ENCODE data around the gene IGLL1. TPM values are rescaled to one million over a fixed set of nuclear protein-coding genes. Genes with fewer than 3 reads are reported as not detected.
"Not testable (repeated sequence)": the region's sequence is repeated elsewhere in the genome, so short reads cannot be mapped to it uniquely, and the experiment has no call there.

Gene IGLL1
- total RNA-seq, 1 donor from 2014 or later, result not detected

- intact Hi-C loops (cut with DNase I); DNase-seq (ENCODE audit: low spot score): not testable (repeated sequence)
Observed at GRCh38 chr22:23595904-23596303, 15.8 kb upstream of the IGLL1 start.

GRCh38 chr22:23591846-23592245, 11.8 kb upstream of the IGLL1 start:
- DNase-seq (ENCODE audit: low spot score), result no peak

DNA sequence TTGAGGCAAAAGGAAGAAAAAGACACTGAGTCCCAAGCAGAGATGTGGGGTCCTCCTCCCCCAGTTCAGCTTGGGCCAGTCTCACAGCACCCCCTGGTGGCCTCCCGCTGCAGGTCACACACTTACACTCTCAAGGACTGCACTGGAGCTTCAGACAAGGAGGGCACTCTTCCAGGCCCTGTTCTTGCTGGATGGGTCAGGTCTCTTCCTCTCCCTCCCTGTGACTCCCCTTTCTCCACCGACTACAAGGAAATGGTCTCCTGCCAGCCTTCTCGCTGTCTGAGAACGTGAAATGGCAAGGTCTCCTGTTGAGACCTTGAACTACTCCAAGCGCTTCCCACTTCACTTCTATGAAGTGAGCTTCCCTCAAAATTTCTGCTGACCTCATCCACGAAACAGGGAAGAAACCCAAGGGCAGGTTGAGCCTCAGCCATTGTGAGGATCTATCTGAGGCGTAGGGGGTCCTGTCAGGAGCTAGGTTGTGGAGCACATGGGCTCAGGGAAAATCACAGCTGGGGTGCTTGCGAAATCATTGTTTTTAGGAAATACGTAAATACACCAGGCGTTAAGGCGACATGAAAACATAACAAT, 11.2 kb upstream of the IGLL1 start:
- intact Hi-C loops (cut with DNase I), result loop anchor here (2.0 kb wide), 1 partner anchor 50 kb away; no protein-coding TSS in a partner anchor
- no peak for DNase-seq (ENCODE audit: low spot score)

More at GRCh38 chr22:23591846-23592245, 11.8 kb upstream of the IGLL1 start:
- intact Hi-C loops (cut with DNase I), result loop anchor here (2.0 kb wide), 1 partner anchor 51 kb away; no protein-coding TSS in a partner anchor

DNA sequence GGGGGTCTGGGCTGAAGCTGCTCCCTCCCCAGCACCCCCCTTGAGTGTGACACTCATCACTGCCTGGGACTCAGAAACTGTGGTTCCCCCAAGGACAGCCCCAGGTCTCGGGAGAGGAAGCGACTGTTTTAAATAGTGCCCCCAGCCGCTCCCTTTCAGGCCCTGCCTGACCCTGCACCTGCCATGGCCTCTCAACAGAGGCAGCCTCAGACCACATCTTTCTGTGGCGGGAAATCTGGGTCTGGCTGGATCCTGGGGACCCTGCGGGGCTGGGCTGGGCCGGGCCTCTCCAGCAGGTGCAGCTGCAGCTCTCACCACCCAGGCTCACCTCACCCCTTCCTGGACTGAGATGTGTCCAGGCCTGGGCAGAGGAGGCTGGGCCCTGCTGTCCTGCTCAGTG, 3.7 kb upstream of the IGLL1 start:
- intact Hi-C loops (cut with DNase I), result no loop called here

DNA sequence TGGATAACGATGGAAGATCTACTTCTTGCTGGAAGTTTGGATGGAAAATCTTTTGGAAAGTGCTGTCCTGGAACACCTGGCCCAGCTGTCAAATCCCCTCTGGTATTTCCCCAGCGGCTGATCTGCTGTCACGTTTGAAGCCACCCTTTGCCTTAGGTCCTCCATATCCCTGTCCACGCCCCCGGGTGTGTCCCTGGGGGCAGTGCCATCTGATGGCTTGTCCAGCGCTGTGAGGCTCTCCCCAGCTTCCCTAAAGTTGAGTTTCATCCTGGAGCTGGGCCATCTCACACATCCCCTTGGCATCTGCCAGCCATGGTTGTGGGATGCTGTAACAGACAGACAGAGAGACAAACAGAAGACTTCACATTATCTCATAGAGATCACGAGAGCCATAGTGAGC, 3.1 kb upstream of the IGLL1 start:
- no peak for DNase-seq (ENCODE audit: low spot score)
- intact Hi-C loops (cut with DNase I), result no loop called here

More for the DNA sequence above, 3.7 kb upstream of the IGLL1 start:
- DNase-seq (ENCODE audit: low spot score), result no peak

- intact Hi-C loops (cut with DNase I), result no loop called here
- DNase-seq (ENCODE audit: low spot score), result no peak
Observed at GRCh38 chr22:23581260-23581650, 1.2 kb upstream of the IGLL1 start.

GRCh38 chr22:23580576-23581259, 628 bp upstream of the IGLL1 start:
- intact Hi-C loops (cut with DNase I), result no loop called here
- DNase-seq (ENCODE audit: low spot score), result no peak

- intact Hi-C loops (cut with DNase I), result no loop called here
- no peak for DNase-seq (ENCODE audit: low spot score)
Observed at GRCh38 chr22:23579280-23579679, 810 bp downstream of the IGLL1 start.

DNA sequence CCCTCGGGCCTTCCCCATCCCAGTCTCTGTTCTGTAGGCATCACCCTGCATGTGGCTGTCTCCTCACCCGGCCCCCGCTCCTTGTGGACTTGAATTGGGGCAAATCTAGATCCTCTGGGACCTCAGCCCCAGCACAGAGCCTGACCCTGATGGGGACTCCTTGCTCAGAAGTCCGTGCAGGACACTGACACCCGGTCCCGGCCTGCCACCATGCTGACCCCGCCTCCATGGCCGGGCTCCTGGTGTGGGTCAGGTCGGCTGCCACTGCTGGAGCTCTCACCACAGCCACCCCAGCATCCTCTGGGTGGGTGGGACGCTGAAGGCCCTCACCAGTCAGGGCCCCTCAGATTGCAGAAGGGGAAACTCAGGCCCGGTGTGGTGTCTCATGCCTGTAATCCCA, 1.8 kb downstream of the IGLL1 start:
- intact Hi-C loops (cut with DNase I), result no loop called here

DNA sequence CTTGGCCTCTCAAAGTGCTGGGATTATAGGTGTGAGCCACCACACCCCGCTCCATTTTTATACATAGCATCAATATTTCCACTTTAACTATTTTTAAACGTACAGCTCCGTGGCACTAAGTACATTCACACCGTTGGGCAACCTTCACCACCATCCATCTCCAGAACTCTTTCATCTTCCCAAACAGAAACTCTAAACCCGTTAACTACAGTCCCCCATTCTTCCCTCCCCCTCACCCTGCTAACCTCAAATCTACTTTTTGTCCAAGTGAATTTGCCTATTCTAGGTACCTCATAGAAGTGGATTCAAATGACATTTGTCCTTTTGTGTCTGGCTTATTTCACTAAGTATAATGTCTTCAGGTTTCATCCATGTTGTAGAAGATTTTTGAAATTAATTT, 3.4 kb downstream of the IGLL1 start:
- DNase-seq (ENCODE audit: low spot score), result no peak
- intact Hi-C loops (cut with DNase I), result no loop called here

More for the DNA sequence above, 1.8 kb downstream of the IGLL1 start:
- no peak for DNase-seq (ENCODE audit: low spot score)

- DNase-seq (ENCODE audit: low spot score), result no peak
- intact Hi-C loops (cut with DNase I), result no loop called here
Observed at GRCh38 chr22:23575601-23576000, 4.5 kb downstream of the IGLL1 start.

- peak; percentile 61 for DNase-seq (ENCODE audit: low spot score)
- intact Hi-C loops (cut with DNase I), result no loop called here
Observed at GRCh38 chr22:23574877-23575276, 5.2 kb downstream of the IGLL1 start.

DNA sequence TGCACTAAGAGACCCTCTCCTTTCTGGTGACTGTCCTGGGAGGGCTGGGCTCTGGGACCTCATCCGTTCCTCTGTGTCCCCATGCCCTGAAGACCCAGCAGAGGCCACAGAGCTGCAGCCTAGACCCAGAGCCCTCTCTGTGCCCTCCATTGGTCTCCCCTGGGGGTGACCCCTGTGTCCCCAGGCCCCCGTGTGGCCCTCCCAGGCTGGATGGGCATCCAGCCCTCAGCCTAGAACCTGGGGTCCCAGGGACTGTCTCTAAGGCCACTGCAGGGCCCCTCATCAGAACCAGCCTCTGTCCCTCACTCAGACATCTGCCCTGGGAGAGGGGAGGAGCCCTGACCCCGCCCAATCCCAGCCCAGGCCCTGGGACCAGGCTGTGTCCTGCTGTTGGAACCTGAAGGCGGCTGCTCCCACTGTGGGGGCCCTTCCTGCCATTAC, 5.7 kb downstream of the IGLL1 start:
- no peak for DNase-seq (ENCODE audit: low spot score)
- intact Hi-C loops (cut with DNase I), result no loop called here

DNA sequence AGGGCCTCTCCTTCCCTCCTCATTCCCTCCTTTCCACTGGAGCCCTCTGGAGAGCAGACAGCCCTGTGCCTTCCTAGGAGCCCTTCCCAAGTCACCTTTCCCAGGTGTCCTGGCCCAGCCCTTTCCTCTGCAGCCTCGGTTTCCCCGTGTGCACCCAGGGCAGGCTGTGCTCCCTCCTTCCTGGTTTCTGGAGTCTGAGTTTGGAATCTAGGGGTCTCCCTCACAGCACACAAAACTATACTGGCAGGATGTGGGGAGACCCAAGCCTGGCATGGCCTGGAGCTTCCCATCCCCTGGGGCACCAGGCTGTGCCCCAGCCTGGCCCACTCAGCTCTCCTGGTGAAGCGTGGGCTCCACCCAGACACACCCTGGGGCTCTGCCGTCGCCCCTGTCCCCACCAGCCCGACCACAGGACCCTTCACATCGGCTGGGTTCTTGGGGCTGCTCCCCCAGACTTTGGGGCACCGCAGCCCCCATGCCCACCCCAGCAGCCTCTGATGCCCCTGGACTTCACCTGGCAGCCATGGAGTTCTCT, 6.3 kb downstream of the IGLL1 start:
- intact Hi-C loops (cut with DNase I); DNase-seq (ENCODE audit: low spot score): not testable (repeated sequence)

- intact Hi-C loops (cut with DNase I), result not testable (repeated sequence)
Observed at GRCh38 chr22:23573106-23573505, 7.0 kb downstream of the IGLL1 start.

DNA sequence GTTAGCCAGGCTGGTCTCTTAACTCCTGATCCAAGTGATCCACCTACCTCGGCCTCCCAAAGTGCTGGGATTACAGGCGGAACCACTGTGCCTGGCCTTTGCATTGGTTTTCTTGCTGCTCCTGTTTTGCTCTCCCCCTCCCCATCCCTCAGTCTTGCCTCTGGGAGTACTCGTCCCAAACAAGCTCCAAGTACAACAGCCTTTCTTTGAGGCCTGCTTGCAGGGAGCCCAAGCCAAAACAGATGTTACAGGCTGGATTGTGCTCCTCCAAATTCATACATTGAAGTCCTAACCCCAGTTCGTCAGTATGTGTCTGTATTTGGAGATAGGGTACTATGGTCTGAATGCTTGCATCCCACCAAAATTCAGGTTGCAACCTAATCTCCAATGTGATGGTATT, 8.6 kb downstream of the IGLL1 start:
- DNase-seq (ENCODE audit: low spot score), result no peak
- intact Hi-C loops (cut with DNase I), result no loop called here

More at GRCh38 chr22:23573106-23573505, 7.0 kb downstream of the IGLL1 start:
- not testable (repeated sequence) for DNase-seq (ENCODE audit: low spot score)

- DNase-seq (ENCODE audit: low spot score), result no peak
- intact Hi-C loops (cut with DNase I), result no loop called here
Observed at GRCh38 chr22:23570681-23571080, 9.4 kb downstream of the IGLL1 start.

- intact Hi-C loops (cut with DNase I), result no loop called here
- no peak for DNase-seq (ENCODE audit: low spot score)
Observed at GRCh38 chr22:23569716-23570115, 10.4 kb downstream of the IGLL1 start.

GRCh38 chr22:23569291-23569690, 10.8 kb downstream of the IGLL1 start:
- DNase-seq (ENCODE audit: low spot score), result no peak
- intact Hi-C loops (cut with DNase I), result no loop called here

DNA sequence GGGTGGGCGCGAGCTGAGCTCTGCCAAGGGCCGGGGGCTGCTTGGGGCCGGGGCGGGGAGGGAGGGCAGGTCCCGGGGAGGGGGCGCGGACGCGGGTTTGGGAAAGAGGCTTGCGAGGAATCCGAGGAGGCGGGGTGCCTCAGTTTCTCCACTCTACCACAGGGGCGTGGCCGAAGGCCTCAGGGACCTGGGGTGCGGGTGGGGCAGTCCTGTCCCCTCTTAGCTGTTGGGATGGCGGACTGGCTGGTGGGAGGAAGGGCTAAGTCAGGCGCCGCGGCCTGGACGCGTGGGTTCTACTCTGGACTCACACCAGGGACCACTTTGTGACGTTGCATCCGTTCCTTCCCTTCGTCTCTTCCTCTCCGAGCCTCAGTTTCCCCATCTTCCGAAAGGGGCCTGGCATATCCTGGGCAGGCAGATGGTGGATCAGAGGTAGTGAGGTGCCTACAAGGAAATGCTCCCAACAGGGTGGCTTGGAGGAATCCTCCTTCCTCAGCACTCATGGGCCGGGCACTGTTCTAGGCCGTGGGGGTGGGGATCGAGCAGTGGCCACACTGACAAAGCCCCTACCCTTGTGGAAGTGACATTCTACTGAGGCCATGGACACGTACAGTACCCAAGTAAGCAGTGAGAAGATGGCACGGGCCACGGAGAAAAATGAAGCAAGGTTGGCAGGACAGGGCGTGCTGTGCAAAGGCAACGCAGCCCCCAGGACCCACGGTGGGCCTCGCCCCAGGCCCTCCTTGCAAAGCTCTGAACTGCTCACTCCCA, 13.2 kb downstream of the IGLL1 start:
- intact Hi-C loops (cut with DNase I), result no loop called here

More for the DNA sequence above, 13.2 kb downstream of the IGLL1 start:
- DNase-seq (ENCODE audit: low spot score), result no peak
